Thyroid gland (tissue), 4 donors: ENCODE data around the gene CNTN2.

Source experiments
- CTCF ChIP-seq, 6 experiments: fragments of 200-600 bp in 3 of 6; fragments of 450-650 bp in 3 of 6; sonication (generic) in 3 of 6; IDR thresholded peaks; one replicate each; pipeline ENCODE4 v1.5.1; 2016 to 2019; ENCODE audit warnings: antibody characterized with exemption in 6 of 6, mild to moderate bottlenecking in 2 of 6, inconsistent platforms in 1 of 6, moderate library complexity in 1 of 6
- POLR2A ChIP-seq, 2 donors: fragments of 450-650 bp; IDR thresholded peaks; one replicate each; pipeline ENCODE4 v1.6.1; 2017; ENCODE audit warnings: antibody characterized with exemption in 2 of 2, mild to moderate bottlenecking in 2 of 2, moderate library complexity in 1 of 2

- TF ChIP-seq CTCF (IDR thresholded peaks at IDR 0.05) = no peak
- TF ChIP-seq POLR2A (IDR thresholded peaks at IDR 0.05) = no peak
Measured at GRCh38 chr1:205111354-205111753, 68.3 kb downstream of the CNTN2 start.
